Hepatocyte (in vitro differentiated cells): ENCODE results near the gene NMBR.

Experiments
- CTCF ChIP-seq: fragments of 200-600 bp; sonication (generic); IDR thresholded peaks from 2 replicates; pipeline ENCODE4 v1.5.1; 2016; ENCODE audit warnings: antibody characterized with exemption, mild to moderate bottlenecking; ENCODE audit not compliant: poor library complexity
- EZH2 ChIP-seq: fragments of 200-600 bp; sonication (generic); IDR thresholded peaks from 2 replicates; pipeline ENCODE4 v1.6.1; 2016; ENCODE audit warnings: antibody characterized with exemption, mild to moderate bottlenecking, borderline replicate concordance

GRCh38 chr6:142155895-142156757, 9.2 kb upstream of the NMBR start:
- TF ChIP-seq CTCF: peak; percentile 59
- TF ChIP-seq EZH2: no peak
